NCI-H2196 treated with DMSO at 0.1 percent for 48 hours (cell line): ENCODE data around the gene ATP11B.

ENCODE experiments used
- DNase-seq: peaks from one replicate; lab custom pipeline; 2025; ENCODE audit not compliant: unreplicated experiment; lab: John Stamatoyannopoulos, UW

Gene ATP11B

GRCh38 chr3:182947888-182948287, 154.6 kb downstream of the ATP11B start:
- DNase-seq, result no peak

DNA sequence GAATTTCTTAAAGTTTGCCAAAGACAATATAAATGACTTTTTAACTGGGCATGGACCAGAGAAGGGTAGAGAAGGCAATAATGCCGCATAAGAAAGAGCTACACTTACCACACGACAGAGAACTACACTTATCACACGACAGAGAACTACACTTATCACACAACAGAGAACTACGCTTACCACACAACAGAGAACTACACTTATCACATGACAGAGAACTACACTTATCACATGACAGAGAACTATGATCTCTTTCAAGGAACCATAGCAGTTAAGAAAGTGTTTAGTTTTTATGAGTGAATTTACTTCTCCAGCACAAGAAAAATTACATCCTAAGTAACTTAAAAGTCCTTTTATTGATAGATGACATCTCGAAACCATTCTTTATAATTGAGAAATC, 155.0 kb downstream of the ATP11B start:
- DNase-seq, result no peak

GRCh38 chr3:182949688-182950087, 156.4 kb downstream of the ATP11B start:
- no peak for DNase-seq

- no peak for DNase-seq
These were observed 161.4 kb downstream of the ATP11B start for GRCh38 chr3:182954553-182955235.

DNA sequence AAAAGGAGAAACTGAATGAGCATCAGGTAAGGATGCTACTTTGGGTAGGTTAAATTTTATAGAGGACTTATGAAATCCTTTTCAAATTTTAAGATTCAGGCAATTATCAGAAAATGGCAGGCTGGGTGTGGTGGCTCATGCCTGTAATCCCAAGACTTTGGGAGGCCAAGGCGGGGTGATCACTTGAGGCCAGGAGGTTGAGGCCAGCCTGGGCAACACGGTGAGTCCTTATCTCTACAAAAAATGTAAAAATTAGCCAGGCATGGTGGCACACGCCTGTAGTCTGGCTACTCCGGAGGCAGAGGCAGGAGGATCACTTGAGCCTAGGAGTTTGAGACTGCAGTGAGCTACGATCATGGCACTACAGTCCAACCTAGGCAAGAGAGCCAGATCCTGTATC, 163.9 kb downstream of the ATP11B start:
- no peak for DNase-seq

- peak; percentile 41 for DNase-seq
These were observed 164.5 kb downstream of the ATP11B start for GRCh38 chr3:182957676-182958266.

DNA sequence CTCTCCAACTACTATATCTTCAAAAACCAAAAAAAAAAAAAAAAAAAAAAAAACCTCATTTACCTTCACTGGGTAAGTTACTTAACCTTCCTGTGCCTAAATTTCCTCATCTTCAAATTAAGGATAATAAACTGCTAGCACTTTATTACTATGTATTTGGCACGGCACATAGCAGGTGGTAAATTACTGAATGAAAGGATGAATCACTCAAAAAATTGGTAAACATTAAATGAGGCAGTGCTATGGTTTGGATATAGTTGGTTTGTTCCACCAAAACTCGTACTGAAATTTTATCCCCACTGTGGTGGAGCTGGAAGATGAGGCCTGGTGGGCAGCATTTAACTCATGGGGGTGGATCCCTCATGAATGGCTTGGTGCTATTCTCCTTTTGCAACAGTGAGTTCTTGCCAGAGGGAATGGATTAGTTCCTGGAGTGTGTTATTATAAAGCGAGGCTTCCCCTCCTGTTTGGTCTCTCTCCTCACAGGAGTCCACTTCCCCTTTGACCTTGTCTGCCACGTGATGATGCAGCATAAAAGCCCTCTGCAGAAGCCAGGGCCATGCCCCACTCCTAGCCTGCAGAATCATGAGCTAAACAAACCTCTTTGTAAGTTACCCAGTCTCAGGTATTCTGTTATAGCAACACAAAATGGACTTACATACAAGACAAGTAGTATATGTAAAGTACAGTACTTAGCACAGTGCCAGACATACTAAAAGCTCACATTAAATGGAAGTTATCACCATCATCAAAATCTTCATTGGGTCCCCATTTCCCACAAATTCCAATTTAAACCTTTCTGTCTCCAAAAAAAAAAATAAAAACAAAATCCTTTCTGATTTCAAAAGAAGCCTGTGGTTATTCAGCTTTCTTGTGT, 166.4 kb downstream of the ATP11B start:
- peak; percentile 84 for DNase-seq

GRCh38 chr3:182962166-182962565, 168.9 kb downstream of the ATP11B start:
- DNase-seq, result no peak

- DNase-seq, result no peak
These were observed 170.9 kb downstream of the ATP11B start for GRCh38 chr3:182964179-182964578.

GRCh38 chr3:182965861-182966366, 172.6 kb downstream of the ATP11B start:
- no peak for DNase-seq

GRCh38 chr3:182967218-182968204, 174.2 kb downstream of the ATP11B start:
- DNase-seq, result no peak

DNA sequence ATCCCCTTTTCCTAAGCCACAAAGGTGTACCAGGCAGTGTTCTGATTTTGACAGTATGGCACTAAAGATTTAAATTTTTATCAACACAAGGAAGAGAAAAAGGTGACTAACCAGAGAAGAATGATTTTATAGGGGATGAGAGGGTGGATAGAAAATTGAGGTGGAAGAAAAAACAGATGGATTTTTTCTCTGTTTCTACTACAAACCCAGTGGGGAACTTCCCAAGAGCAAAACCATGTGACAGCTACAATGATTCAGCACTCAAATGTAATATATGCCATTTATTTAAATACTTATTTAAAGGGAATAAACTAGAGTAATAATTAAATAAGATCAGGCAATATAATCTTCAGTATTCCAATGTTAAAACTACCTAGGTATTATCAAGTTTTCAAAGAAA, 176.0 kb downstream of the ATP11B start:
- no peak for DNase-seq

DNA sequence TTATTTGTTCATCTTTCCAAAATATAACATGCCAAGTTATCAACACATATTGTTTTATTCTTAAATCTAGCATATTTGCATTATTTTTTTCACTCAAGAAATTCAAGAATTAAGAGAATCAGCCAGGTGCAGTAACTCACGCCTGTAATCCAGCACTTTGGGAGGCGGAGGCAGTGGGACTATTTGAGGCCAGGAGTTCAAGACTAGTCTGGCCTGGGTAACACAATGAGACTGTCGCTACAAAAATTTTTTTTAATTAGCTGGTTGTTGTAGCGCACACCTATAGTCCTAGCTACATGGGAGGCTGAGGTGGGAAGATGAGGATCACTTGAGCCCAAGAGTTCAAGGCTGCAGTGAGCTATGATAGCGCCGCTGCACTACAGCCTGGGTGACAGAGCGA, 176.5 kb downstream of the ATP11B start:
- DNase-seq, result no peak

GRCh38 chr3:182970811-182971418, 177.6 kb downstream of the ATP11B start:
- DNase-seq, result no peak
